AG04450 (cell line): Measurements from ENCODE around the gene GSTA4. TPM values are rescaled to one million over a fixed set of nuclear protein-coding genes. Genes with fewer than 3 reads are reported as not detected.

ENCODE experiments used
- CTCF ChIA-PET: fragments of 300-600, 350-600 bp; formaldehyde crosslinking; extraction: SDS; loops from one replicate; lab custom pipeline; 2022; ENCODE audit warnings: antibody characterized with exemption, inconsistent platforms; lab: Charles Lee
- POLR2A ChIA-PET: fragments of 350-600 bp; formaldehyde crosslinking; extraction: SDS; loops from one replicate; lab custom pipeline; 2021; ENCODE audit warnings: antibody characterized with exemption, inconsistent platforms; lab: Yijun Ruan, JAX
- DNase-seq: peaks from one replicate; pipeline ENCODE4 v3.0.0-alpha.2; 2011; ENCODE audit warnings: low read depth, low spot score
- H3K27ac ChIP-seq: one replicate; pipeline ENCODE4 v1.5.1; 2012; ENCODE audit warnings: low read depth, low read length, control low read depth
- H3K27me3 ChIP-seq: one replicate; pipeline ENCODE4 v1.6.0; 2012; ENCODE audit warnings: low read length; ENCODE audit not compliant: control insufficient read depth, insufficient read depth
- H3K4me3 ChIP-seq: 2 replicates; pipeline ENCODE4 v1.5.1; 2011; ENCODE audit warnings: mild to moderate bottlenecking, low read depth, low read length, control low read depth
- H3K9me3 ChIP-seq: 2 replicates; pipeline ENCODE4 v1.5.1; 2012; ENCODE audit warnings: low read length; ENCODE audit not compliant: control insufficient read depth, insufficient read depth
- CTCF ChIP-seq: IDR thresholded peaks from 2 replicates; pipeline ENCODE4 v1.5.1; 2011; ENCODE audit warnings: low read depth, low read length, control low read depth, inconsistent platforms
- polyA plus RNA-seq: library from polyadenylated mRNA; depleted of rRNA; stranded (reverse); fragments of >200 nt; gene quantifications from 2 replicates; pipeline ENCODE4 v1.2.3, GENCODE V29; 2011

Gene GSTA4
- polyA plus RNA-seq, 1 experiment: 76.7 TPM

GRCh38 chr6:53035549-53036213, 40.6 kb upstream of the GSTA4 start:
- ChIA-PET POLR2A (interaction anchor here (0.5 to 0.6 kb wide), 3 partner anchors 21 to 53 kb away, joined by 3 to 4 read pairs (median 3); no protein-coding TSS in a partner anchor), CTCF (interaction anchor here (0.7 to 1.4 kb wide), 3 partner anchors 17 to 40 kb away, joined by 3 to 4 read pairs (median 3); partner anchors contain the start of gene GSTA4)
- no peak for DNase-seq
- TF ChIP-seq CTCF: no peak
- Histone ChIP-seq H3K27me3 (no peaks in the 10 kb centered on the region), H3K4me3 (no peak overlapping the region), H3K27ac (peak overlapping the region; percentile 63), H3K9me3 (no peaks in the 10 kb centered on the region)

GRCh38 chr6:53033764-53034163, 38.7 kb upstream of the GSTA4 start:
- no peak for TF ChIP-seq CTCF
- CTCF ChIA-PET: interaction anchor here (0.6 to 7.3 kb wide), 3 partner anchors 11 to 38 kb away, joined by 3 to 41 read pairs (median 7); partner anchors contain the start of gene GSTA4
- Histone ChIP-seq H3K9me3 (no peaks in the 10 kb centered on the region), H3K27me3 (no peaks in the 10 kb centered on the region), H3K27ac (peak overlapping the region; percentile 69), H3K4me3 (no peak overlapping the region)
- peak; percentile 68 for DNase-seq
- POLR2A ChIA-PET: interaction anchor here (1.1 to 2.5 kb wide), 4 partner anchors 8 to 39 kb away, joined by 4 to 14 read pairs (median 8); partner anchors contain the start of gene GSTA4

GRCh38 chr6:53032849-53033248, 37.8 kb upstream of the GSTA4 start:
- no peak overlapping the region for H3K4me3 ChIP-seq

GRCh38 chr6:53031281-53031680, 36.2 kb upstream of the GSTA4 start:
- Histone ChIP-seq H3K27ac (no peak overlapping the region), H3K4me3 (no peak overlapping the region), H3K9me3 (no peaks in the 10 kb centered on the region), H3K27me3 (no peaks in the 10 kb centered on the region)
- DNase-seq: no peak
- ChIA-PET POLR2A (no interaction called here), CTCF (interaction anchor here (1.4 to 7.3 kb wide), 2 partner anchors 9 to 36 kb away, joined by 3 to 41 read pairs; partner anchors contain the start of gene GSTA4)
- no peak for TF ChIP-seq CTCF

More at GRCh38 chr6:53032849-53033248, 37.8 kb upstream of the GSTA4 start:
- ChIA-PET CTCF (interaction anchor here (7.3 kb wide), 1 partner anchor 38 kb away, joined by 41 read pairs; the partner anchor contains the start of gene GSTA4), POLR2A (interaction anchor here (1.6 to 2.5 kb wide), 2 partner anchors 9 to 11 kb away, joined by 9 to 14 read pairs; no protein-coding TSS in a partner anchor)
- no peaks in the 10 kb centered on the region for H3K9me3 ChIP-seq
- no peak for DNase-seq
- TF ChIP-seq CTCF: no peak
- peak overlapping the region; percentile 48 for H3K27ac ChIP-seq
- H3K27me3 ChIP-seq: no peaks in the 10 kb centered on the region

GRCh38 chr6:53029761-53030160, 34.7 kb upstream of the GSTA4 start:
- no peak overlapping the region for H3K4me3 ChIP-seq
- no peak for DNase-seq
- no peaks in the 10 kb centered on the region for H3K9me3 ChIP-seq
- H3K27me3 ChIP-seq: no peaks in the 10 kb centered on the region
- H3K27ac ChIP-seq: no peak overlapping the region
- TF ChIP-seq CTCF: no peak
- POLR2A ChIA-PET: no interaction called here
- CTCF ChIA-PET: interaction anchor here (1.3 to 7.3 kb wide), 2 partner anchors 32 to 34 kb away, joined by 3 to 41 read pairs; partner anchors contain the start of gene GSTA4
